Breast epithelium (tissue), 3 donors: ENCODE data around the gene LCE6A.

Source experiments
- CTCF ChIP-seq, 3 donors: fragments of 450-650 bp; IDR thresholded peaks; one replicate each; pipeline ENCODE4 v1.5.1; 2016 to 2017; ENCODE audit warnings: antibody characterized with exemption in 3 of 3, mild to moderate bottlenecking in 3 of 3, moderate library complexity in 3 of 3
- POLR2AphosphoS5 ChIP-seq, 3 donors: sonication (generic); formaldehyde crosslinking; IDR thresholded peaks; one replicate each; pipeline ENCODE4 v1.6.1; 2017; ENCODE audit warnings: antibody characterized with exemption in 3 of 3

DNA sequence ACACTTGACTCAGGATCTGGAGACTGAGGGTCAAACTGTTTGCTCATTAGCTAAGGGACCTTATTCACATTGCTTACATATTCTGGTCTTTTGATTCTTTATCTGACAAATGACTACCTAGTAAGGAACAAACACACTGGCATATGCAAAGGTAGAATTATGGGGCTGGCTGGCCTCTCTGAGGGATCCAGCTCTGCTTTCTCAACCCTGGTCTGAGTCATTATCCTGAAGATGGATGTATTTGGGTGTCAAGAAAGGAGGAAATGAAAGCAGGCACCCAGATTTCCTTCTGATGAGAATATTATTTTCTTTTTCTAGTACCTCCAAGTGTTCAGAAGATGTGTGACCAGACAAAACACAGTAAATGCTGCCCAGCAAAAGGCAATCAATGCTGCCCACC lies 41.4 kb downstream of the LCE6A start:
- no peak for TF ChIP-seq CTCF (IDR thresholded peaks at IDR 0.05)
- TF ChIP-seq POLR2AphosphoS5 (IDR thresholded peaks at IDR 0.05), result no peak
